ENCODE measurements around the gene TMC3.

Gene TMC3

DNA sequence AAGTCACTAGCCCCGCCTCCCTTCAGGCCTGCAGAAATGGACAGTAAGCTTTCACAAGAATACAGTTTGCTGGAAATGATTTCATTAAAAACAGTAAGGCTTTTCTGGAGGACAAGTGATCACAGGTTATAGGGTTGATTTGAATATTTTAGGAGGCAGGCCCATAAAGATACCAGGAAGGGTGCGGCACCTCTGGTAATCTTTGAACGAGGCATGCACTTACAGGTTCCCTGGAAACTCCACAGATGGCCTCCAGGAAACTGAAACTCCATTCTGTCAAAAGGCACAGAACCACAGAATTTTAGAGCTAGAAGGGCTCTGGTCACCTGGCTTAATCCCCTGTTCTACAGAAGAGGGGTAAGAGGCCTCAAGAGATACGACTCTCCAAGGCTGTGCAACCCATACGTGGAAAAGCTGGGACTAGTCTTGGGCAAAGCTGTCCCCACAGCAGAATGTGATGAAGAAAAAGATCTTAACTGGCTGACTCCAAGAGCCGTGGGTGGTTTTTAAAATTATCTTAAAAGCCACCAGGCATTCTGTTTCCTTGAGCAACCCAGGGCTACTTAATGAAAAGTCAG is 51.2 kb downstream of the TMC3 start:
- no peak for DNase-seq (ENCODE audit: low read depth in 2 of 2)

DNA sequence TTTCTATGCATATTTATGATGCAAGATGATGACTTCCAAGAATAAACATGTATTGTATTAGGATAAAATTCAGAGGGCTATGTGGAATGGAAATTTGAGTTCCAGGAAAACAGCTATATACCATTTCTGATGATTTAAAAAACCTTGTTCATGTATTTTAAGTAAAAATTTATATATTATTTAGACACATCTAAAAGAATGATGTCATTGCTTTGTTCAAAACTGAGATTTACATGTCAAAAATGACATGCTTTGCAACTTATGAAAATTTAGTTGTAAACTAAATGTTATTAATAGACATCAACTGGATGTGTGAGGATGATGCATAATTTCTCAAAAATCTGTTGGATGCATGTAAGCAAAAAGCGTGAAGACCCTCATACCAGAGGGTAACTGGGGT is 52.3 kb downstream of the TMC3 start:
- DNase-seq (ENCODE audit: low read depth in 2 of 2), result no peak

DNA sequence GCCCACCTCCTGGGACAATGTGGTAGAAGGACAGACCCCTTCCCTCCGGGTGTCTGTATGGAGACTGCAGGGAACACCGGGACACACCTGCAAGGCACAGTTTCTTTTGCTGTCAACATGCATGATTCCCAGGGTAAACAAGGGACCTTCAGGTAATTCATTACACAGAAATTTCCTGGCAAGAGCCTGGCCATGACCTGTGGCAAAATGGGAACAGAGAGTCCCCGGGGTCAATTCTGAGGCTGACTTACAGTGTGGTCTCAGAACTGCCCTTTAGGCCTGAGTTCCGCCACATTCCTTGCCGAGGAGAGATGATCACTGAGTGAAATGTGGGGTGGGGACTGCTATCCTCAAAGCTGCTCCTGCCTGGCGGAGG is 56.4 kb downstream of the TMC3 start:
- no peak for DNase-seq (ENCODE audit: low read depth in 2 of 2)

DNA sequence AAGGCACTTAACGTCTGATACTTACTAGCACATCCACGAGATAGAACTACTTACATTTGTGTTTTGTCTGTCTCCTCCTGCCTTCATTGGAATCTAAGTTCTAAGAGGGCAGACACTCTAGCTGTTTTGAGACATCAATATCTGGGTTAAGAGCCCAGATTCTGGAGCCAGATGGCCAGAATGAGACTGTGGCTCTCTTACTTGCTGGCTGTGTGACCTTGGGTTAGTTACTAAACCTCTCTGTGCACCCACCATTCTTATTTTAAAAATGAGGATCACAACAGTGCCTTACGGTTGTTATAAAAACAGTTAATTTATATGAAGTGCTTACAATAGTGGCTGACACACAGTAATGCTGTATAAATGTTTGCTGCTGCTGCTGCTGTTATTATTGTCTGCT is 57.7 kb downstream of the TMC3 start:
- no peak for DNase-seq (ENCODE audit: low read depth in 2 of 2)

DNA sequence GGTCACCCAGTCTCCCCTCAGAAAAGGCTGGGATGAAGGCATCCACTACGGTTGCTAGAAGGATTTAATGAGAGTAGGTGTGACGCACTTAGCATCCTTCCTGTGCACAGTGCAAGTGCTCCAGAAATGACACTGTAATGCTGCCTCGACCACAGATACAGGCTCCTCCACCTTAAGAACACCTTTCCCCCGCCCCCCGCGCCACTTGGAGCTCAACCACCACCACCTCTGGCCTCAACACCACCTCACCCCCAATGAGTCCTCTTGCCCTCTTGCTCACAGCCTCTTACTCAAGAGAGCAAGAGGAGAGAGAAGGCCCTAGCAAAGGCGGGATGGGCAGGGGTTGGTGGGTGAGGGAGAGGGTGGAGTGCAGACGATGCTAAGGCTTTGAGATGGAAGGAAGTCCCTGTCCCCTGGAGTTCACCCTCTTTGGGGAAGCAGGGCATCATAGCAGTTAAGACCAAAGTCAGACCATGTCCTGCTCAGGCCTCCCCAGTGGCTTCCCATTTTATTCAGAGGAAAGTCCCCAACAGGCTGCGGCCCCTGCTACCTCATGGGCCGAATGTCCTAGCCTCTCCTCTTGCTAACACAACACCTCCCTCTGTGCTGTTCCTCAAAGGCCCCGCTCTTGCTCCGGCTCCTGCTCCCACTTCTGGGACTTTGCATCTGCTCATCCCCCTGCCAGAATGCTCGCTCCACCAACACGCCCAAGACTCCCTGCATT is 58.4 kb downstream of the TMC3 start:
- DNase-seq (ENCODE audit: low read depth in 2 of 2), result no peak

DNA sequence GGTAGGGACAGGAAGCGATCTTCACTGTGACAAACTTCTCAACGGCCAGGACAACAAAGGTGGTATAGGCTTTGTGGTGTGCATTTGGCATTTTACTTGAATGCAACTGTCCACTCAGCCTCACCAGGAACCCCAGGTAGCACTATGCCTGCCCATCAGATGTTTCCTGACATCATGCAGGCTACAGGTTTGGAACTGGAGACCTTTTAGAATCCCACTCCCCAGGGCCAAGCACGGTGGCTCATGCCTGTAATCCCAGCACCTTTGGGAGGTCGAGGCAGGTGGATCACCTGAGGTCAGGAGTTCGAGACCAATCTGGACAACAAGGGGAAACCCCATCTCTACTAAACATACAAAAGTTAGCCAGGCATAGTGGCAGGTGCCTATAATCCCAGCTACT is 59.6 kb downstream of the TMC3 start:
- DNase-seq (ENCODE audit: low read depth in 2 of 2), result no peak

DNA sequence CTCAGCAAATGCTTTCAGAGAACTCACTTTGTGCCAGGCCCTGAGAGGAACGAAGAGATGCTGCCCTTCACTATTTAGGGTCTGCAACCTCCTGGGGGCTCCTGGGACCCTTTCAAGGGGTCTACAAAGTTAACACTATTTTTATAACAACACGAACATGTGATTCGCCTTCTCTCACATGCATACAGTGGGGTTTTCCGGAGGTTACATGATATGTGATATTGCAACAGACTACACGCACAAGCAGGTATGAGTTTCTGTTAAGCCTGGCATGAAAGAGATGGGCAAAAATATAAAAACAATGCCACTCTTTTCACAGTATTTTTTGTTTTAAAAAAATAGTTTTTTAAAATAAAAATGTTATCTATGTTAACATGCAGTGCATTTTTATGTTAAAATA is 60.3 kb downstream of the TMC3 start:
- no peak for DNase-seq (ENCODE audit: low read depth in 2 of 2)

DNA sequence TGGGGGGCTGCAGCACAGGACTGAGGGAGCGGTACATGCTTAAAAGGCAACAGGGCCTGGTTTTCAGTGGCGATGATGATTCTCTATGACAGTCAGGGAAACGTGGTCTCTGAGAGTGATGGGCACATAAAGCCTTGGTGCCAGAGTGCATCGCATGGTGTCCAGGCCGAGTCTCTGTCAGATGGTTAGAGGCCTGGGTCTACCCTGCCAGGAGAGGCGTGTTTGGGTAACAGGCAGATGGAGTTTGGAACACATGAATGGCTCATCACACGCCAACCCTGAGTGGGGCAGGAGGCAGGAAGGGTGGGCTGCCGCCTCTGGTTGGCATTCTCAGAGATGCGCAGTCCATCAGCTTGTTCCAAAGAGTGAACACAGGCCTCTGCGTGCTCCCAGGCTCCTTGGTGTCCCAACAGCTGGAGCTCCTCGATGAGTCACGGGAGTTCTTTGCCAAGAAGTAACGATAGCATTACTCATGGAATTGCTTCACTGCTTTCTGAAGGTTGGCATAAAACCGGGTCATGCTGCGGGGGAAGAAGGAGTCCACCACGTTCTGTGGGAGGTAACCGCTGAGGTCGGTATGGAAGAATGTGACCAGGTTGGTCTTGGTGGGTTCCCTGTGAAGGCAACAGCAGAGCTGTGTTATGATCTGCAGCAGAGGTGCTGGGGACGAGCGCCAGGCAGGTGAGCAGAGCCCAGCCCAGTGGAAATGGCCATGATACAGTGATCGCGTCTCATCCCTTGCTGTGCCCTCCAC is 61.0 kb downstream of the TMC3 start:
- DNase-seq (ENCODE audit: low read depth in 2 of 2), result no peak

DNA sequence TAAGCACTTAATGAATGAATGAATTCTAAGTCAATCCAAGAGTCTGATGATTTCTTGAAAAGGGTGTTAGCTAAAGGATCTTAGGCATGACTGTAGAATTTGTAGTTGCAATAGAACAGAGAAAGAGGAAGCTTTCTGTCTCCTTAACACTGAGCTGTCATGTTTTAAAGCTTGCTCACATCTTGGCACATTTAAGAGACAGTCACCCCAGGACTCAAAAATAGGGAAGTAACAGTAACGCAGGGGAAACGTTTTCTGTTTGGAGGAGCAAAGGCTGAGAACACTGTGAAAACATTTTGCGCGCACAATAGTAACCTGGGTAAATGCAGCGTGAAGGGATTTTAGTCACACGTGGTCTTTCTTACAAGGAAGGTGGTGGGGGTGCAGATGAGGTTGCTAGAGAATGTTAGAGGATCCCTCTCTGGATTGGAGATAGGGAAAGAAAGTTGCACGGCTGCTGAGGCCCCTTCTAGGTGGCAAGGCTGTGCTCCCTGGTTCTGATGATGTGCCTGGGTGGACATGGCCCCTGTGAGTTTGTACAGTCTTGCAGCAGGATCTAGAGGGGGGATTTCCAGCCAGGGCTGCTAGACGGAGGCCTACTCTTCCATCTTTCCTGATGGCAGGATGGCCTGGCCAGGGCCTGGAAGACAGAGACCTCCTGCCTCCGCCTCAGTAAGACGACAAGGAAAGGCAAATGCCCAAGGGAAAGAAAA is 62.1 kb downstream of the TMC3 start:
- no peak for DNase-seq (ENCODE audit: low read depth in 2 of 2)

DNA sequence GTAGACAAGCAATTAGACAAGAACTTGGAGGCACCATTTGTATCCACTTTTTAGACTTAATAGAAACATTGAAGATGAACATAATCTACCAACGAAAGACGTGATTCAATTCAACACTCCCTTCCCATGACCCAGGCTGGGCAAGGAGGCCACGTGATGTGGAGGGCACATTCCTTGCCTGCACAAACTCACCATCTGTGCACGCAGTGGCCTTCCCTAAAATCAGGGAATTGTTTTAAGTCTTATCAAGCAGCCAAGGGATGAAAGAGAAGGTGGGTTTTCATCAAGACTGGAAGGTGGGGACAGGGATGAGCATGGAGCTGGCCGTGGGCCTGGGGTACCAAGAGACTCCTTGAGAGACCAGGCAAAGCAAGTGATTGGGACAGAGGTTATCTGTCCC is 63.5 kb downstream of the TMC3 start:
- no peak for DNase-seq (ENCODE audit: low read depth in 2 of 2)

DNA sequence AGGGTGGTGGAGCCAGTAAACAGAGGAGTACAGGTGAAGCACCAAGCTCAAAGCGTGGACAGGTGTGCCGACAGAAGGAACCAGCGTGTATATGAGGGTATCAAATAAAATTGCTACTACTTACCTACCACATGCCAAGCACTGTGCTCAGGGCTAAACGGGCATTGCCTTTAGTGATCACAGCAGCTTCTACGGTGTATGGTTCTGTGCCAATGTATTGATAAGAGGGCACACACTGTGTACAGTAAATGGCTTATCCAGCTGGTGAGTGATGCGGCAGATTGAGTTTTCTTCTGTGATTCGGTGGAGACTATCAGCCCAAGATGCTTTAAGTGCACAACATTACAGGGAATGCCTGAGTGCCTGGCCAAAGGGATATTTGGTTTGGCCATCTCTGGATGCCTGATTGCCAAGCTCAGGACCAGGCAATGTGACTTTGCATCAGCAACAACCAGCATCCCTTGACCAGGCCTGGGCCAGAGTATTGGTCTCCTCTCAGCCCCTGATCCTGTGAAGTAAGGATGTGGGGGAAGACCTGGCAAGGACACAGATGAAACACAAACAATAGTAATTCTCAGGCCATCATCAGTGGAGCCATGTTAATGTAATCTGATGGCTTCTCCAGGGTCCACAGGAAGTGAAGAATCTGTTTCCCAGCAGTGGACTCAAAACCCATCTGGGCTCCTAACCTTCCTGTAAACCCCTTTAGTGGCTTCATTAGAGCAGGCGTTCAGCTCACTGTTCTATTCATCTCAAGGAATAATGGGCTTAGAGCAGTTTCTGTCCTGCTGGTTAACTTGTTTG is 64.2 kb downstream of the TMC3 start:
- DNase-seq (ENCODE audit: low read depth in 2 of 2), result no peak

DNA sequence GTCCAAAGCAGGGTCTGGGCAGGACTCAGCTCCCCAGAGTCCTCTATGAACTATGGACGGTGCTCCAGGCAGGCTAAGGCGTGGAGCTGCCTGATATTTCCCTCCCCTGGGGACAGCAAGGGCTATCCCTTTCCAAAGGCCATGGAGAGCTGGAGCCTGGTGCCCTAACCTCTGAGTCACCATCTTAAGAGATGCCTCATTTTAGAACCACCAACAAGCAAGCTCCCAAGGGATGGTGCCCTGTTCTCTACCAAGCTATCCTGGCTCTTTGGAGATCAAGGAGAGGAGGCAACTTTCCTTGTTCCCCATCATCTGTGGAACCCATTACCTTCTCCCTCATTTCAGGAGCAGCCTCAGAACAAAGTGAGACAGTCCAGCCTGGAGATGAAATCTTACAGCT is 65.8 kb downstream of the TMC3 start:
- no peak for DNase-seq (ENCODE audit: low read depth in 2 of 2)

DNA sequence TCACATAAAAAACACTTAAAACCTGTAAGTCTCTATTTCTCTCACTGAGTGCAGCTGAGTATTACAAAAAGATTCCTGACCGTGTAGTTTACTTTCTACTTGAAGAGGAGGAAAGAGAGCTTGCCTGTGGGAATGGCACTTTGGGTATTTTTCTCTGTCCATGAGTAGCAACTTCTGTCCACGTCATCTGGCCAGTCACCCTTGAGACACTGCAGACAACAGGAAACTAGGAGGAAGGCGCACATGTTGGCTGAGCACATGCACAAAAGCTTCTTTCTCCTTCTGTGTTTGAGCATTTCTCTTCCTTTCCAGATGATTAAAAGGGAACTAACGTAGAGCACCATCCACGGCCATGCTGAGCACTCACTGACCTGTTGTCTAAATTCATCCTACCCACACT is 69.8 kb downstream of the TMC3 start:
- no peak for DNase-seq (ENCODE audit: low read depth in 2 of 2)

DNA sequence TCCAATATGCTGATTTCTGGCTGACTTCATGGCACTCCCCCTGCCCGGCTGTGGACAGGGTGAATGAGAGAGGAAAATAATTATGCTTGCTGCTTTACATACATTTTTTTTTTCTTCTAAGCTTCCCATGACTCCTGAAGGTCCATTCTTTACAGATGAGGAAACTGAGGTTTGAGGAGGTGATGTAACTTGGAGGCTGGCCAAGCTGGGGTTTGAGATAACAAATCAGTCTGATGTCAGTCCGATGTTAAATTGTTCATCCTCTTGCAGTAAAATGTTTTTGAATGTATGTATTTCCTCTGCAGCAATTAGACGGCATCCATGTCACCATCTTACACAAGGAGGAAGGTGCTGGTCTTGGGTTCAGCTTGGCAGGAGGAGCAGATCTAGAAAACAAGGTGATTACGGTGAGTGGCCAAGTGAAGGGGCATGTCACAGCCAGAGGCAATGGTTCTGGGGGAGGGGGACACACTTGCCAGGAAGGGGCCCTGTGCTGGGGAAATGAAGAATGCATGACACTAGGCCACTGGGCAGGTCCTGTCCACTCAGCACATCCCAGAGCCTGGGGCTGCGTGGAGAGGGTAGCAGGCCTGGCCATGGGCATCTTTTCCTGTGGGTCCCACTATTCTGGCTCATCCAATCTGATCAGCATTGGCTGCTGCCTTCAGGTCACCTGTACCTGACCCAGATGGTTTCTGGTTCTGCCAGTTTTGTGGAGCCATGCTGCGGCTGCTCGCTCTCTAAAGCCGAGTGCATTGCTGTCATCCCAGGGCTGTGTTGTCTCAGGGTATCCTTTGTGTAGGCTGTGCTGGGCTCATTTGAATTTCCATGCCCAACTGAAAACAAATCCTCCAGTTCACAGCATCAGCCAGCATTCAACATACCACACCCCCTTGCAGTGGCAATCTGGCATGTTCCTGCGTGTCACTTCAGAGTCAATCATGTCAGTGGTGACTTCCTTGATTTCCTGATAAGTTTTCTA is 70.5 kb downstream of the TMC3 start:
- DNase-seq (ENCODE audit: low read depth in 2 of 2), result no peak

DNA sequence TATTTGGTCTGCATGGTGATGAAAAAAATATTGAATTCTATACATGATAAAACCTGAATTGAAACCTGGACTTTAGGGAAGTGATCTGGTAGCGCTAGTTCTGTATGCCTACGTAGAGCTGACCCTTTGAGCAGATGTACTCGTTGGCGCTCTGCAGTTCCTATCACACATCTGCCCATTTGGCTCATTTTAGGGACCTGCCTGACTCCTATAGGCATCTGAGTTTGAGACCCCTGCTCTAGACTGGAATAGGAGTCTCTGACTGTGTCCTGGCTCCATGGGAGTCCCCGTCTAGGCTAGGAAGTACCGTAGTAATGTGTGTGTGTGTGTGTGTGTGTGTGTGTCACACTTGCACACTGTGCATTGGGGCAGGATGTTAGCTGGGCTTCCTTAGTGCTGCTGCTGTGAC is 71.3 kb downstream of the TMC3 start:
- DNase-seq (ENCODE audit: low read depth in 2 of 2), result no peak

DNA sequence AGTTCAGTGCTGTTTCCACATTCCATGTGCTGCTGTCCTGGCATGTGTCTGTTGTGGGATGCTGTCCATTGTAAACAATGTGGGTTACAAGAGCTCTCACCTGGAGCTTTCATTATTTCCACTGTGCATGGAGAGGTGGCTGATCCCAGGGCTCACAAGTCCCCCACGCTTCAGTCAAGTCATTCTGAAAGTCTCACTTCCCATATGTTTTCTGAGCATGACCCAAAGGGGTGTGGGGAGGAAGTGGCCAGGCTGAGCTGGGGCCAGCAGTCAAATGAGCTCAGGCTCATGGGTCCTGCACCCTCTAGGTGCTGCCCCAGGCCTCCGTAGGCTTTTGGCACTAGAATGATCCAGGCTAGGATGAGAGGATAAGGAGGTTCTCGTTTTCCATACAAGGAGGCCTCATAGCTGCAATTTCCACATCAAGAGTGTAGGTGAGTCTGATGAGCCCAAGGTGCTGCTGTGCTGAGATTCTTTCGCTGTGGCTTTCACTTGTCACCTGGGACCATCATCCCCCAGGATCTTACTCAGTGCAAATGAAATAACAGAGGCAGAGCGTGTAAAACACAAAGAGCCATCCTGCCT is 72.1 kb downstream of the TMC3 start:
- no peak for DNase-seq (ENCODE audit: low read depth in 2 of 2)

DNA sequence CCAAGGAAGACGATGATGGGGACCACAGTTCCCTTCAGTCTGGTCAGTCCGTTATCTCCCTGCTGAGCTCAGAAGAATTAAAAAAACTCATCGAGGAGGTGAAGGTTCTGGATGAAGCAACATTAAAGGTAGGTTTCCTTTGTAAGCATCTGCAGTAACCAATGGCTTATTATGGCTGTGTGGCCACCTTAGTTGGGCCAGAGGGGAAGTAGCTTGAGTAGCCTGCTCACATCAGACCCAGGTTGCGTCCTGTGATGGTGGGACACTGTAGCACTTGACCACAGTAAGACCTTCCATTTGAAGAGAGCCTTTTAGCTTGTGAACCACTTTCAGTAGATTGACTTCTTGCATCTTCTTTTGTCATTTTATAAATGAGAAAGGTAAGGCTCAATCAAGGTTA is 72.6 kb downstream of the TMC3 start:
- DNase-seq (ENCODE audit: low read depth in 2 of 2), result no peak

DNA sequence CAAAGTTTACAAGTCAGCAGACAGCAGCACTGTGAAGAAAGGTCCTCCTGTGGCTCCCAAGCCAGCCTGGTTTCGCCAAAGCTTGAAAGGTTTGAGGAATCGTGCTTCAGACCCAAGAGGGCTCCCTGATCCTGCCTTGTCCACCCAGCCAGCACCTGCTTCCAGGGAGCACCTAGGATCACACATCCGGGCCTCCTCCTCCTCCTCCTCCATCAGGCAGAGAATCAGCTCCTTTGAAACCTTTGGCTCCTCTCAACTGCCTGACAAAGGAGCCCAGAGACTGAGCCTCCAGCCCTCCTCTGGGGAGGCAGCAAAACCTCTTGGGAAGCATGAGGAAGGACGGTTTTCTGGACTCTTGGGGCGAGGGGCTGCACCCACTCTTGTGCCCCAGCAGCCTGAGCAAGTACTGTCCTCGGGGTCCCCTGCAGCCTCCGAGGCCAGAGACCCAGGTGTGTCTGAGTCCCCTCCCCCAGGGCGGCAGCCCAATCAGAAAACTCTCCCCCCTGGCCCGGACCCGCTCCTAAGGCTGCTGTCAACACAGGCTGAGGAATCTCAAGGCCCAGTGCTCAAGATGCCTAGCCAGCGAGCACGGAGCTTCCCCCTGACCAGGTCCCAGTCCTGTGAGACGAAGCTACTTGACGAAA is 74.3 kb downstream of the TMC3 start:
- no peak for DNase-seq (ENCODE audit: low read depth in 2 of 2)

DNA sequence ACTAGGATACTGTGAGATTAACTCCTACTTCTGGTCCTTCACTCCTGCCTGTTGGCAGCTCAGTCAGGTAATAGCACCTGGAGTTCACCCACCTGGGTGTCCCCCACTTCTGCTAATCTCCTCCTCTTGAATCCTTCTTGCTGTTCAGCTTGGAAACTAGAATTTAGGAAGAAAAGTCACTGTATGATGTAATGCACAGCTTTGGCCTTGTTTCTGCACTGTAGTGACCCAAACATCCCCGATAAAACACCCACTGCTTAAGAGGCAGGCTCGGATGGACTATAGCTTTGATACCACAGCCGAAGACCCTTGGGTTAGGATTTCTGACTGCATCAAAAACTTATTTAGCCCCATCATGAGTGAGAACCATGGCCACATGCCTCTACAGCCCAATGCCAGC is 74.9 kb downstream of the TMC3 start:
- no peak for DNase-seq (ENCODE audit: low read depth in 2 of 2)

DNA sequence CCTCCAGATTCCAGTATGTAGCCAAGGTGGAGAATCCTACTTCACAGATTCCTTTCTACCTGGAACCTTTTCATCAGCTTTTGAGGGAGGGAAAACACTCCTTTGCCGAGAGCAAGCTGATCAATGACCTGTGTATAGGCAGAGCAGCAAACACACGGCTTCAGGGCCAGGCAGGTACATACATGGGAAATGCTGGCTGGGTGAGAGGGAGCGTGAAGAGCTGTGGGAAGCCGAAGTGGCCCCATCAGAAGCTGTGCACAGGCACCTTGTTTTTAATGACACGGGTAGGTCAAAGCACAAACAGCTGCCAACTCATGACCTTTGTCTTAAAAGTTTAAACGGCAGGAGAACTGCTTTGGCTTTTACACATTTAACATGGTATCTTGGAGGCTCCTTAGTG is 75.4 kb downstream of the TMC3 start:
- no peak for DNase-seq (ENCODE audit: low read depth in 2 of 2)

Data from stimulated activated CD4-positive, alpha-beta T cell treated with anti-CD3 and anti-CD28 coated beads, Interleukin-1b, Interleukin-23, amount 100 ng/mL, for 4 hours (primary cell).